Renal cortical epithelial cell (primary cell): Measurements from ENCODE around the gene SPACA4. TPM values are rescaled to one million over a fixed set of nuclear protein-coding genes. Genes with fewer than 3 reads are reported as not detected.
"Not testable (repeated sequence)": the region's sequence is repeated elsewhere in the genome, so short reads cannot be mapped to it uniquely, and the experiment has no call there.

Experiments used
- DNase-seq: peaks from one replicate; pipeline ENCODE4 v3.0.0-alpha.2; 2011; ENCODE audit warnings: low read depth
- total RNA-seq: library from RNA; depleted of rRNA; stranded (reverse); fragments of >200 nt; gene quantifications from 2 replicates; pipeline ENCODE4 v1.2.3, GENCODE V29; 2014

Gene SPACA4
- not detected in 2 replicates for total RNA-seq

GRCh38 chr19:48606463-48607358, at the start of gene SPACA4:
Gene SPACA4, plus strand, starts transcription at chr19:48606742. Its CDS starts 237 bp downstream, at chr19:48606979.
- no peak for DNase-seq

GRCh38 chr19:48556825-48557224, 49.7 kb upstream of the SPACA4 start:
- no peak for DNase-seq

GRCh38 chr19:48558018-48558684, 48.4 kb upstream of the SPACA4 start:
- peak; percentile 90 for DNase-seq

- DNase-seq: no peak
Observed at GRCh38 chr19:48560095-48560530, 46.4 kb upstream of the SPACA4 start.

GRCh38 chr19:48561412-48561811, 45.1 kb upstream of the SPACA4 start:
- no peak for DNase-seq

- DNase-seq: peak; percentile 67
Observed at GRCh38 chr19:48565090-48565489, 41.5 kb upstream of the SPACA4 start.

- DNase-seq: peak; percentile 91
Observed at GRCh38 chr19:48568345-48568886, 38.1 kb upstream of the SPACA4 start.

- peak; percentile 29 for DNase-seq
Observed at GRCh38 chr19:48569814-48570213, 36.7 kb upstream of the SPACA4 start.

GRCh38 chr19:48571378-48572162, 35.0 kb upstream of the SPACA4 start:
- peak; percentile 13 for DNase-seq

GRCh38 chr19:48573163-48573505, 33.4 kb upstream of the SPACA4 start:
- no peak for DNase-seq

- DNase-seq: no peak
Observed at GRCh38 chr19:48575931-48576622, 30.5 kb upstream of the SPACA4 start.

- DNase-seq: not testable (repeated sequence)
Observed at GRCh38 chr19:48577908-48578307, 28.6 kb upstream of the SPACA4 start.

GRCh38 chr19:48578891-48579290, 27.7 kb upstream of the SPACA4 start:
- no peak for DNase-seq

GRCh38 chr19:48582168-48582567, 24.4 kb upstream of the SPACA4 start:
- DNase-seq: no peak

- no peak for DNase-seq
Observed at GRCh38 chr19:48587387-48587786, 19.2 kb upstream of the SPACA4 start.

GRCh38 chr19:48588670-48589401, 17.7 kb upstream of the SPACA4 start:
- DNase-seq: peak; percentile 71

GRCh38 chr19:48591021-48591420, 15.5 kb upstream of the SPACA4 start:
- DNase-seq: no peak

- DNase-seq: no peak
Observed at GRCh38 chr19:48595171-48595570, 11.4 kb upstream of the SPACA4 start.

- no peak for DNase-seq
Observed at GRCh38 chr19:48595833-48596232, 10.7 kb upstream of the SPACA4 start.

GRCh38 chr19:48596237-48596636, 10.3 kb upstream of the SPACA4 start:
- DNase-seq: no peak
